KMS-11 (cell line): Measurements from ENCODE around the gene CDK2AP2.

ENCODE experiments used
- H2AFZ ChIP-seq: fragments of 200-600 bp; sonication (generic); 2 replicates; pipeline ENCODE4 v1.6.1; 2016; ENCODE audit warnings: antibody characterized with exemption, mixed run types, low read depth
- H3K27ac ChIP-seq: fragments of 200-600 bp; sonication (generic); 2 replicates; pipeline ENCODE4 v1.6.1; 2016; ENCODE audit warnings: mild to moderate bottlenecking, mixed run types
- H3K27me3 ChIP-seq: fragments of 200-600 bp; sonication (generic); 2 replicates; pipeline ENCODE4 v1.6.1; 2017; ENCODE audit warnings: mild to moderate bottlenecking, low read depth, mixed run types, moderate library complexity; ENCODE audit not compliant: insufficient read depth
- H3K36me3 ChIP-seq: fragments of 200-600 bp; sonication (generic); 2 replicates; pipeline ENCODE4 v1.6.1; 2017; ENCODE audit warnings: mild to moderate bottlenecking, mixed run types; ENCODE audit not compliant: insufficient read depth
- H3K4me1 ChIP-seq: fragments of 200-600 bp; sonication (generic); 2 replicates; pipeline ENCODE4 v1.6.1; 2016; ENCODE audit warnings: mild to moderate bottlenecking, low read depth, mixed run types; ENCODE audit not compliant: poor library complexity, severe bottlenecking
- H3K4me2 ChIP-seq: fragments of 200-600 bp; sonication (generic); 2 replicates; pipeline ENCODE4 v1.7.0; 2016; ENCODE audit warnings: mild to moderate bottlenecking, mixed run types
- H3K4me3 ChIP-seq: fragments of 200-600 bp; sonication (generic); IDR thresholded peaks from 2 replicates; pipeline ENCODE4 v1.6.1; 2017; ENCODE audit warnings: low read depth, low read length, mixed read lengths; ENCODE audit not compliant: insufficient read depth
- H3K79me2 ChIP-seq: fragments of 200-600 bp; sonication (generic); 2 replicates; pipeline ENCODE4 v1.6.1; 2016; ENCODE audit warnings: low read depth, mixed run types; ENCODE audit not compliant: insufficient read depth
- H3K9ac ChIP-seq: fragments of 200-600 bp; sonication (generic); 2 replicates; pipeline ENCODE4 v1.6.1; 2016; ENCODE audit warnings: mild to moderate bottlenecking, mixed run types
- H4K20me1 ChIP-seq: fragments of 200-600 bp; sonication (generic); 2 replicates; pipeline ENCODE4 v1.6.1; 2016; ENCODE audit warnings: mild to moderate bottlenecking, mixed run types; ENCODE audit not compliant: insufficient read depth
- CTCF ChIP-seq: fragments of 200-600 bp; sonication (generic); conservative IDR thresholded peaks from 2 replicates; pipeline ENCODE4 v1.6.1; 2017; ENCODE audit warnings: low read depth, mild to moderate bottlenecking, antibody characterized with exemption, low read length, moderate library complexity, mixed read lengths

CDK2AP2 gene

GRCh38 chr11:67472882-67473281 is 35.1 kb downstream of the CDK2AP2 start:
- Histone ChIP-seq H3K36me3 (no peaks in the 10 kb centered on the region), H3K4me3 (no peak overlapping the region), H2AFZ (no peak overlapping the region), H4K20me1 (no peaks in the 10 kb centered on the region), H3K79me2 (no peaks in the 10 kb centered on the region), H3K4me2 (no peak overlapping the region), H3K27me3 (peaks cover 8% of the 10 kb centered on the region; the same call in 1 of the 2 replicates), H3K4me1 (peaks cover 7% of the 10 kb centered on the region), H3K27ac (no peak overlapping the region), H3K9ac (no peak overlapping the region)
- TF ChIP-seq CTCF: no peak

GRCh38 chr11:67470337-67471002 is 37.5 kb downstream of the CDK2AP2 start:
- no peak overlapping the region for H3K27ac ChIP-seq
- H3K4me1 ChIP-seq: peaks cover 13% of the 10 kb centered on the region
- no peak for TF ChIP-seq CTCF
- H3K9ac ChIP-seq: no peak overlapping the region
- H3K27me3 ChIP-seq: peaks cover 8% of the 10 kb centered on the region; the same call in 1 of the 2 replicates
- no peaks in the 10 kb centered on the region for H3K36me3 ChIP-seq
- no peaks in the 10 kb centered on the region for H4K20me1 ChIP-seq
- H3K79me2 ChIP-seq: no peaks in the 10 kb centered on the region
- no peak overlapping the region for H3K4me3 ChIP-seq
- H2AFZ ChIP-seq: no peak overlapping the region
- H3K4me2 ChIP-seq: no peak overlapping the region

GRCh38 chr11:67469508-67469811 is 38.5 kb downstream of the CDK2AP2 start:
- TF ChIP-seq CTCF: peak; percentile 48
- peaks cover 15% of the 10 kb centered on the region for H3K4me1 ChIP-seq
- H3K9ac ChIP-seq: peak overlapping the region; percentile 59; the same call in 1 of the 2 replicates
- no peaks in the 10 kb centered on the region for H4K20me1 ChIP-seq
- no peaks in the 10 kb centered on the region for H3K36me3 ChIP-seq
- H3K4me3 ChIP-seq: no peak overlapping the region
- H3K4me2 ChIP-seq: peak overlapping the region; percentile 91
- peak overlapping the region; percentile 99 for H2AFZ ChIP-seq
- peaks cover 5% of the 10 kb centered on the region; the same call in 1 of the 2 replicates for H3K27me3 ChIP-seq
- no peaks in the 10 kb centered on the region for H3K79me2 ChIP-seq
- H3K27ac ChIP-seq: no peak overlapping the region

GRCh38 chr11:67468759-67469507 is 39.0 kb downstream of the CDK2AP2 start, which contains the start of gene TMEM134:
TMEM134 (minus strand) TSS chr11:67469251; CDS start chr11:67469192, 59 bp downstream.
- Histone ChIP-seq H3K27ac (no peak within 1 kb of the TSS), H3K36me3 (no peaks in the 10 kb centered on the region), H3K4me1 (peaks cover 20% of the 10 kb centered on the region)

More at GRCh38 chr11:67468759-67469507, 39.0 kb downstream of the CDK2AP2 start, which contains the start of gene TMEM134:
- TF ChIP-seq CTCF: no peak
- no peaks in the 10 kb centered on the region for H3K79me2 ChIP-seq
- H3K4me2 ChIP-seq: peak within 1 kb of the TSS; percentile 91
- H3K9ac ChIP-seq: peak within 1 kb of the TSS; percentile 59; the same call in 1 of the 2 replicates
- H3K27me3 ChIP-seq: peaks cover under 1% of the 10 kb centered on the region; the same call in 1 of the 2 replicates
- H3K4me3 ChIP-seq: no peak within 1 kb of the TSS
- H2AFZ ChIP-seq: peak within 1 kb of the TSS; percentile 99
- H4K20me1 ChIP-seq: no peaks in the 10 kb centered on the region
